HL-60 (cell line): ENCODE measurements around the gene MPHOSPH8.

Experiments used
- CTCF ChIP-seq: IDR thresholded peaks from one replicate; pipeline ENCODE4 v1.5.1; 2011; ENCODE audit warnings: low read length, control low read depth, inconsistent platforms; ENCODE audit not compliant: insufficient read depth
- SPI1 ChIP-seq: IDR thresholded peaks from 2 replicates; pipeline ENCODE4 v1.6.1; 2012; ENCODE audit warnings: low read depth, mild to moderate bottlenecking, borderline replicate concordance

GRCh38 chr13:19670147-19670546, 36.7 kb downstream of the MPHOSPH8 start:
- TF ChIP-seq CTCF, result no peak
- TF ChIP-seq SPI1, result no peak
